ENCODE measurements around the gene PRSS57. TPM values are rescaled to one million over a fixed set of nuclear protein-coding genes. Genes with fewer than 3 reads are reported as not detected.

Gene PRSS57
- polyA plus RNA-seq, 3 donors, result 0.13 to 0.19 (median 0.15) TPM

GRCh38 chr19:639253-640160 is 55.7 kb downstream of the PRSS57 start, which contains the start of gene FGF22:
Gene FGF22 (plus strand): TSS chr19:639879. CDS start chr19:639926, 47 bp downstream.
- peak in 2 of 3 donors; percentile 65 to 76 for DNase-seq (ENCODE audit: low read depth in 3 of 3, low spot score in 2 of 3)

DNA sequence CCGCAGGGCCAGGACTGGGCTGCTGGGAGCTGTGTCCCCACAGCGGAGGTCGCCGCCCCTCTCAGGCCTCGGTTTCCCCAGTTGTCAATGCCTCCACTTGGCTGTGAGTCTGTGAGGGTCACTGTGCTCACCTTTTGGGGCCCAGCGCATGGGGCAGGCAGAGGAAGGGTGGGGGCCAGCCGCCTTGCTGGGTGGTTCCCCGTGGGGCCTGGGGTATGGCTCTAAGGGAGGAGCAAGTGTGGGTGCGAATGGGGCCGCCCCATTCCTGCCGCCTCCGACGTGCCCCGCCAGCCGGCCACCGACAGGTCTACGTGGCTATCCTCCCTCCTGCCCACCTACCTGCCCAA is 56.4 kb downstream of the PRSS57 start:
- DNase-seq (ENCODE audit: low read depth in 3 of 3, low spot score in 2 of 3), result no peak

Other genes with a start within 250 kb of the PRSS57 start
- 10 to 100 TPM; 21.5 to 25.9 (median 21.5) TPM for gene SHC2, start 234.4 kb downstream of the PRSS57 start, polyA plus RNA-seq (ENCODE audit: insufficient read length in 3 of 3)
- gene MADCAM1, start 199.0 kb downstream of the PRSS57 start, polyA plus RNA-seq (ENCODE audit: insufficient read length in 3 of 3), result 1 to 10 TPM; 2.3 to 3.9 (median 2.3) TPM
- gene TPGS1, start 188.0 kb downstream of the PRSS57 start, polyA plus RNA-seq (ENCODE audit: insufficient read length in 3 of 3), result 1 to 10 TPM; 4.3 to 6.7 (median 5.8) TPM
- 10 to 100 TPM; 53.8 to 68.8 (median 55.4) TPM for gene CDC34, start 163.7 kb downstream of the PRSS57 start, polyA plus RNA-seq (ENCODE audit: insufficient read length in 3 of 3)
- gene GZMM, start 151.4 kb downstream of the PRSS57 start, polyA plus RNA-seq (ENCODE audit: insufficient read length in 3 of 3), result under 1 TPM in 1 of 3 donors, not detected in 2; 0.12 TPM
- 100 to 1,000 TPM; 377 to 439 (median 378) TPM for gene BSG, start 122.9 kb downstream of the PRSS57 start, polyA plus RNA-seq (ENCODE audit: insufficient read length in 3 of 3)
- under 1 TPM; 0.17 to 0.25 (median 0.24) TPM for gene HCN2, start 105.6 kb downstream of the PRSS57 start, polyA plus RNA-seq (ENCODE audit: insufficient read length in 3 of 3)
- 10 to 100 TPM; 55.5 to 58.1 (median 56.1) TPM for gene POLRMT, start 61.9 kb downstream of the PRSS57 start, polyA plus RNA-seq (ENCODE audit: insufficient read length in 3 of 3)
- gene FGF22, start 55.6 kb downstream of the PRSS57 start, polyA plus RNA-seq (ENCODE audit: insufficient read length in 3 of 3), result under 1 TPM; 0.32 to 0.42 (median 0.35) TPM
- gene RNF126, start 32.2 kb downstream of the PRSS57 start, polyA plus RNA-seq (ENCODE audit: insufficient read length in 3 of 3), result 10 to 100 TPM; 18.8 to 22.9 (median 21.4) TPM
- gene FSTL3, start 19.1 kb downstream of the PRSS57 start, polyA plus RNA-seq (ENCODE audit: insufficient read length in 3 of 3), result 10 to 100 TPM; 15.1 to 16.2 (median 16.2) TPM
- gene PALM, start 13.5 kb upstream of the PRSS57 start, polyA plus RNA-seq (ENCODE audit: insufficient read length in 3 of 3), result 10 to 100 TPM; 62.7 to 78.6 (median 77.9) TPM
- 1 to 10 TPM; 6.4 to 7.6 (median 6.5) TPM for gene MISP, start 55.7 kb upstream of the PRSS57 start, polyA plus RNA-seq (ENCODE audit: insufficient read length in 3 of 3)
- gene PTBP1, start 102.0 kb upstream of the PRSS57 start, polyA plus RNA-seq (ENCODE audit: insufficient read length in 3 of 3), result 100 to 1,000 TPM; 356 to 395 (median 364) TPM
- gene PLPPR3, start 126.5 kb upstream of the PRSS57 start, polyA plus RNA-seq (ENCODE audit: insufficient read length in 3 of 3), result 10 to 100 TPM in 2 of 3 donors, 1 to 10 TPM in 1; 9.5 to 12.3 (median 11.1) TPM
- gene AZU1, start 132.4 kb upstream of the PRSS57 start, polyA plus RNA-seq (ENCODE audit: insufficient read length in 3 of 3), result 1 to 10 TPM in 1 of 3 donors, under 1 TPM in 2; 0.31 to 1.1 (median 0.83) TPM
- gene PRTN3, start 145.5 kb upstream of the PRSS57 start, polyA plus RNA-seq (ENCODE audit: insufficient read length in 3 of 3), result 1 to 10 TPM in 1 of 3 donors, under 1 TPM in 2; 0.32 to 1.6 (median 0.78) TPM
- gene ELANE, start 156.9 kb upstream of the PRSS57 start, polyA plus RNA-seq (ENCODE audit: insufficient read length in 3 of 3), result under 1 TPM in 2 of 3 donors, not detected in 1; 0.29 to 0.51 TPM
- gene CFD, start 164.2 kb upstream of the PRSS57 start, polyA plus RNA-seq (ENCODE audit: insufficient read length in 3 of 3), result 1 to 10 TPM; 1.4 to 2.0 (median 2.0) TPM
- 10 to 100 TPM; 41.8 to 54.4 (median 43.9) TPM for gene MED16, start 197.7 kb upstream of the PRSS57 start, polyA plus RNA-seq (ENCODE audit: insufficient read length in 3 of 3)
- gene RNU6-9, start 198.0 kb upstream of the PRSS57 start, polyA plus RNA-seq (ENCODE audit: insufficient read length in 3 of 3), result not detected
- gene R3HDM4, start 217.8 kb upstream of the PRSS57 start, polyA plus RNA-seq (ENCODE audit: insufficient read length in 3 of 3), result 10 to 100 TPM; 32.0 to 37.7 (median 34.1) TPM
- gene KISS1R, start 221.9 kb upstream of the PRSS57 start, polyA plus RNA-seq (ENCODE audit: insufficient read length in 3 of 3), result under 1 TPM; 0.19 to 0.67 (median 0.43) TPM
- 10 to 100 TPM; 16.2 to 18.9 (median 17.1) TPM for gene ARID3A, start 230.6 kb upstream of the PRSS57 start, polyA plus RNA-seq (ENCODE audit: insufficient read length in 3 of 3)

Data from right renal cortex interstitium (tissue), 3 donors.